ENCODE data around the gene DPM3.
A peak's percentile ranks its signal among the peaks of the same experiment; 100 is the strongest.
"Not testable (repeated sequence)": the region's sequence is repeated elsewhere in the genome, so short reads cannot be mapped to it uniquely, and the experiment has no call there.

DPM3 gene

GRCh38 chr1:155124503-155125463 is 15.5 kb downstream of the DPM3 start:
- no peak overlapping the region for H3K4me3 ChIP-seq (replicated peaks; ENCODE audit: low read depth, low read length)
- no peak for TF ChIP-seq CTCF (IDR thresholded peaks at IDR 0.05; ENCODE audit: low read length, missing control alignments)
- peak; percentile 66 for DNase-seq (ENCODE audit: low read depth)

DNA sequence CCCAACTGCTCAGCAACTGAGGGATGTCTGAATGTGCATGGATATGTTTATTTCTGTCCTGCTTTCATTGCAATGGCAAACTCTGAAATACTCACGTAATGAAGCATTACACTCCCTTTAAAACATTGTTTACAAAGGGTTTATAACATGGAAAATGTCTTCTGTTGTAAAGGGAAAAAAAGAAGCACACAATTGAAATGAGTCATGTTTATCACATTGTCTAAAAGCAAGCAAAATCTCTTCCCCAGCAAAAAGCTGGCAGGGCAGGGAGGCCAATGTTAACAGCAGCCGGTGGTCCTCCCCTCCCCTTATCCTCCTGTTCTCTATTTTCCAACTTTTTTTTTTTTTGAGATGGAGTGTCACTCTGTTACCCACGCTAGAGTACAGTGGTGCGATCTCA is 16.5 kb downstream of the DPM3 start:
- H3K4me3 ChIP-seq (replicated peaks; ENCODE audit: low read depth, low read length): no peak overlapping the region
- no peak for TF ChIP-seq CTCF (IDR thresholded peaks at IDR 0.05; ENCODE audit: low read length, missing control alignments)
- DNase-seq (ENCODE audit: low read depth): peak; percentile 48

- DNase-seq (ENCODE audit: low read depth): no peak
- no peak overlapping the region for H3K4me3 ChIP-seq (replicated peaks; ENCODE audit: low read depth, low read length)
- no peak for TF ChIP-seq CTCF (IDR thresholded peaks at IDR 0.05; ENCODE audit: low read length, missing control alignments)
Measured at GRCh38 chr1:155122308-155122707, 18.0 kb downstream of the DPM3 start.

DNA sequence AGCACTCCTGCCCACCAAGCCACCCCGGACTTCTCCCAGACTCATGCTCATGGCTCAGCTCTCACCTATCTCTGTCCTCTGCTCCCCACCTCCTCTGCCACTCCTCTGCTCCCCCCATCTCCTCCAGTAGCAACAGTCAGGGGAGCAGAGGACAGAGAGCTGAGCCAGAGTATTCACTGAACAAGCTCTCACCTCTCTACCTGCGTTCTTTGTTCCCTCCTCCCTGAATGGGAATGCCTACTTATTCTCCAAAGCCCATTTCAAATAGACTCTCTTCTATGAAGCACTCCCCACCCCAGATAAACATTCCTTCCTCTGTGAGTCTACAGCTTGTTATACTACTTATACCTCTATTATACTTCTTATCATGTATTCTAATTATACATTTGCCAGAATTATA is 19.1 kb downstream of the DPM3 start:
- no peak for DNase-seq (ENCODE audit: low read depth)
- no peak for TF ChIP-seq CTCF (IDR thresholded peaks at IDR 0.05; ENCODE audit: low read length, missing control alignments)
- H3K4me3 ChIP-seq (replicated peaks; ENCODE audit: low read depth, low read length): no peak overlapping the region

- no peak for DNase-seq (ENCODE audit: low read depth)
- TF ChIP-seq CTCF (IDR thresholded peaks at IDR 0.05; ENCODE audit: low read length, missing control alignments): no peak
Measured at GRCh38 chr1:155120253-155120652, 20.1 kb downstream of the DPM3 start.

DNA sequence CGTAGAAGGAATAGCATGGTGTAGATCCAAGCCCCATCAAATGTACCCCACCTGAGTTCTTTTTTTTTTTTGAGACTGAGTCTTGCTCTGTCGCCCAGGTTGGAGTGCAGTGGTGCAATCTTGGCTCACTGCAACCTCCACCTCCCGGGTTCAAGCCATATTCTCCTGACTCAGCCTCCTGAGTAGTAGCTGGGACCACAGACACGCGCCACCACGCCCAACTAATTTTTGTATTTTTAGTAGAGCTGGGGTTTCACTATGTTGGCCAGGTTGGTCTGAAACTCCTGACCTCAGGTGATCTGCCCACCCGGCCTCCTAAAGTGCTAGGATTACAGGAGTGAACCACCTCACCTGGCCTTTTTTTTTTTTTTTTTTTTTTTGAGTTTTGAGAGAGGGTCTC is 22.2 kb downstream of the DPM3 start:
- H3K4me3 ChIP-seq (replicated peaks; ENCODE audit: low read depth, low read length); DNase-seq (ENCODE audit: low read depth): not testable (repeated sequence)

More at GRCh38 chr1:155120253-155120652, 20.1 kb downstream of the DPM3 start:
- no peak overlapping the region for H3K4me3 ChIP-seq (replicated peaks; ENCODE audit: low read depth, low read length)

DNA sequence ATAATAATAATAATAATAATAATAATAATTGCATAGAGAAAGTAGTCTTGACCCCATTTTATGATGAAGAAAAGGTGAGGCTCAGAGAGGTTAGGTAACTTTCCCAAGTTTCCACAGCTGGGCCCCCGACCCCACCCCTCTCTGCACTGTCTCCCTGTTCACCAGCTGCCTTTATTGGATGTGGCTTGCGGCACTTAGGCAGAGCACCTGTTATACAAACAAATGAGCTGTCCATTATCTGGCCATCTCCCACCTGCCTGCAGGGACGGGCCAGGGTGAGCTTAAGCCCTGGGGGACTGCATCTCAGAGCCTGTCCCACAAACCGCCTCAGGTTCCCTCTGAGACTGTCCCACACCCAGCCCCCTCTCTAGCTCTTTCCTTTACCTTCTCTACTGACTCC is 22.7 kb downstream of the DPM3 start:
- no peak for DNase-seq (ENCODE audit: low read depth)
- TF ChIP-seq CTCF (IDR thresholded peaks at IDR 0.05; ENCODE audit: low read length, missing control alignments): no peak
- no peak overlapping the region for H3K4me3 ChIP-seq (replicated peaks; ENCODE audit: low read depth, low read length)

All from fibroblast of pulmonary artery (primary cell).